Epithelial cell of alveolus of lung (primary cell): ENCODE measurements around the gene SMARCAL1. TPM values are rescaled to one million over a fixed set of nuclear protein-coding genes. Genes with fewer than 3 reads are reported as not detected.

Experiments used
- total RNA-seq: library from RNA; depleted of rRNA; stranded (reverse); fragments of >200 nt; gene quantifications from 2 replicates; pipeline ENCODE4 v1.2.1, GENCODE V29; 2015

SMARCAL1 gene
- 22.0 and 24.5 TPM in 2 replicates for total RNA-seq

GRCh38 chr2:216412022-216412999, at the start of gene SMARCAL1:
TSS of gene SMARCAL1 (plus strand) at chr2:216412484. CDS start at chr2:216414705, 2,221 bp downstream.

GRCh38 chr2:216371721-216372702, 40.3 kb upstream of the SMARCAL1 start, which contains the start of gene MARCHF4:
TSS of gene MARCHF4 (minus strand) at chr2:216372483. CDS start at chr2:216370260, 2,223 bp downstream.

GRCh38 chr2:216498379-216499352, 86.4 kb downstream of the SMARCAL1 start, which contains the start of gene RPL37A:
TSS of gene RPL37A (plus strand) at chr2:216498844. CDS start at chr2:216498875, 31 bp downstream.

Other genes starting within 250 kb of the SMARCAL1 start
- gene MARCHF4, start 40.0 kb upstream of the SMARCAL1 start, total RNA-seq: under 0.01 and 1.0 TPM in 2 replicates
- gene RPL37A, start 86.4 kb downstream of the SMARCAL1 start, total RNA-seq: 2,101 and 2,585 TPM in 2 replicates
- 121 and 137 TPM in 2 replicates for gene IGFBP2, start 220.9 kb downstream of the SMARCAL1 start, total RNA-seq